ENCODE results near the gene LDLRAD2.

Gene LDLRAD2

GRCh38 chr1:21814981-21815582 lies 3.0 kb downstream of the LDLRAD2 start:
- DNase-seq (ENCODE audit: extremely low read depth, low read depth) = no peak
- TF ChIP-seq CTCF (IDR thresholded peaks at IDR 0.05; ENCODE audit: low read depth, low read length) = no peak

GRCh38 chr1:21815724-21816321 lies 3.8 kb downstream of the LDLRAD2 start:
- no peak for DNase-seq (ENCODE audit: extremely low read depth, low read depth)
- no peak for TF ChIP-seq CTCF (IDR thresholded peaks at IDR 0.05; ENCODE audit: low read depth, low read length)

GRCh38 chr1:21816602-21817302 lies 4.7 kb downstream of the LDLRAD2 start:
- TF ChIP-seq CTCF (IDR thresholded peaks at IDR 0.05; ENCODE audit: low read depth, low read length) = no peak
- DNase-seq (ENCODE audit: extremely low read depth, low read depth) = peak; percentile 10

- no peak for DNase-seq (ENCODE audit: extremely low read depth, low read depth)
- TF ChIP-seq CTCF (IDR thresholded peaks at IDR 0.05; ENCODE audit: low read depth, low read length) = no peak
Observed at GRCh38 chr1:21818656-21819055, 6.6 kb downstream of the LDLRAD2 start.

GRCh38 chr1:21820597-21821232 lies 8.7 kb downstream of the LDLRAD2 start:
- TF ChIP-seq CTCF (IDR thresholded peaks at IDR 0.05; ENCODE audit: low read depth, low read length) = no peak
- no peak for DNase-seq (ENCODE audit: extremely low read depth, low read depth)

GRCh38 chr1:21821385-21822019 lies 9.4 kb downstream of the LDLRAD2 start:
- TF ChIP-seq CTCF (IDR thresholded peaks at IDR 0.05; ENCODE audit: low read depth, low read length) = no peak
- DNase-seq (ENCODE audit: extremely low read depth, low read depth) = no peak

All from AG09319 (cell line).